Right lobe of liver (tissue), 6 donors: ENCODE measurements around the gene SH3RF1. TPM values are rescaled to one million over a fixed set of nuclear protein-coding genes. Genes with fewer than 3 reads are reported as not detected.

Experiments used
- ATAC-seq, 4 donors: fragments of 200-7000 bp; cut with Tn5 transposase; one replicate each; pipeline ENCODE4 v1.9.1; 2020; ENCODE audit warnings: mild to moderate bottlenecking in 4 of 4, moderate library complexity in 4 of 4
- DNase-seq, 3 donors: peaks; one replicate each; pipeline ENCODE4 v3.0.0-alpha.2; 2020
- H3K27ac ChIP-seq, 3 donors: fragments of 200-600 bp; one replicate each; pipeline ENCODE4 v1.8.0; 2022
- H3K27me3 ChIP-seq, 2 donors: fragments of 200-600 bp; one replicate each; pipeline ENCODE4 v1.8.0; 2022
- H3K36me3 ChIP-seq, 4 donors: fragments of 200-600 bp; sonication (generic) in 1 of 4; one replicate each; pipeline versions ENCODE4 v1.5.1 to v1.8.0; 2017 to 2022; ENCODE audit warnings: control low read depth in 1 of 4
- H3K4me1 ChIP-seq, 4 donors: fragments of 200-600 bp; sonication (generic) in 1 of 4; one replicate each; pipeline versions ENCODE4 v1.5.1 to v1.8.0; 2017 to 2022; ENCODE audit warnings: control low read depth in 1 of 4
- H3K4me3 ChIP-seq, 3 donors: fragments of 200-600 bp; one replicate each; pipeline ENCODE4 v1.8.0; 2022
- H3K9me3 ChIP-seq, 4 donors: fragments of 200-600 bp; sonication (generic) in 1 of 4; one replicate each; pipeline versions ENCODE4 v1.5.1 to v1.8.0; 2017 to 2022; ENCODE audit warnings: control low read depth in 1 of 4
- POLR2A ChIP-seq: fragments of 450-650 bp; IDR thresholded peaks from one replicate; pipeline ENCODE4 v1.6.1; 2017; ENCODE audit warnings: antibody characterized with exemption, mild to moderate bottlenecking
- WGBS: methylation state at CpG from one replicate; pipeline ENCODE4 v1.1.6; 2018; ENCODE audit warnings: low coverage, low lambda C conversion rate; ENCODE audit not compliant: insufficient coverage; ENCODE audit errors: missing lambda C conversion rate; 5-methylcytosine and 5-hydroxymethylcytosine counted together
- intact Hi-C, 2 donors: fragments of 100-400 bp; cut with DNase I; formaldehyde crosslinking; loops; one replicate each; pipeline versions ENCODE4 v1.11.2 to v1.14.1; 2022
- total RNA-seq, 6 experiments: library from RNA; depleted of rRNA in 2 of 6; stranded (reverse); fragments of >200 nt in 2 of 6; fragmentation: NEBNext Ultra II Directional in 3 of 6; extraction: Animal tissue kit (Norgen Biotek cat#: 25700) in 3 of 6; gene quantifications; one replicate each; pipeline versions ENCODE4 v1.1.0 to v1.2.4, GENCODE V29; 2016 to 2023
- TF ChIP-seq, protein P1 (sequence below), 4 donors: fragments of 200-600 bp in 3 of 4; fragments of 450-650 bp in 1 of 4; IDR thresholded peaks; one replicate each; pipeline versions ENCODE4 v1.5.1 to v1.8.0; 2016 to 2022; ENCODE audit warnings: antibody characterized with exemption in 4 of 4, mild to moderate bottlenecking in 2 of 4
- donor health status: DM: no; HTN: yes; CAD: no.
- donor health status: DM: no; HTN: no; CAD: no.
- donor health status: DM: no; HTN: no; CAD: no.
- donor health status: DM: no; HTN: yes; CAD: no.
- donor health status: DM: no; HTN: yes; CAD: no.

The SH3RF1 gene
- total RNA-seq, 6 experiments from 2014 or later = 5.5 to 11.0 (median 7.3) TPM

DNA sequence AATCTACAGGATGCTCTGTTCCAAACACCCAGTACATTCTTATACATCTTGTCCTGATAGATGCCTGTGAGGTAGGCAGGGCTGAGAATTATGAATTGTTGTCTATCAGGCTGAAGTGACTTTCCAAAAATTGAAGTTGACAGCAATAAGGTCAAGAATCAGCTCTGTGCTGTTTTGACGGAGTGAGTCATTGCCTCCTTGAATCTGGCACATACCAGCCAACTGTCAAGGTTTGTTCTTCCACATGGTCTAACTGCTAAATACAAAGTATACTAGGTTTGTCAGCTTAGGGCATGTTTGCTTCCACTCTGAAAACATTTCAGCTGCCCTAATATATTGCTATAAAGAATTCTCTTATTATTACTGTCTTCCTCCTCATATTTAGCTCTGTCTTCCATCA, 32.3 kb downstream of the SH3RF1 start:
- no peaks in the 10 kb centered on the region for H3K9me3 ChIP-seq
- no peak overlapping the region for H3K4me3 ChIP-seq
- DNase-seq (no peak), ATAC-seq (peak; percentile 23 to 87 (median 50))
- intact Hi-C loops = no loop called here
- H3K4me1 ChIP-seq = peaks cover 0 to 23% (median 8%) of the 10 kb centered on the region in 4 donors
- TF ChIP-seq POLR2A = no peak
- TF ChIP-seq, protein P1, sequence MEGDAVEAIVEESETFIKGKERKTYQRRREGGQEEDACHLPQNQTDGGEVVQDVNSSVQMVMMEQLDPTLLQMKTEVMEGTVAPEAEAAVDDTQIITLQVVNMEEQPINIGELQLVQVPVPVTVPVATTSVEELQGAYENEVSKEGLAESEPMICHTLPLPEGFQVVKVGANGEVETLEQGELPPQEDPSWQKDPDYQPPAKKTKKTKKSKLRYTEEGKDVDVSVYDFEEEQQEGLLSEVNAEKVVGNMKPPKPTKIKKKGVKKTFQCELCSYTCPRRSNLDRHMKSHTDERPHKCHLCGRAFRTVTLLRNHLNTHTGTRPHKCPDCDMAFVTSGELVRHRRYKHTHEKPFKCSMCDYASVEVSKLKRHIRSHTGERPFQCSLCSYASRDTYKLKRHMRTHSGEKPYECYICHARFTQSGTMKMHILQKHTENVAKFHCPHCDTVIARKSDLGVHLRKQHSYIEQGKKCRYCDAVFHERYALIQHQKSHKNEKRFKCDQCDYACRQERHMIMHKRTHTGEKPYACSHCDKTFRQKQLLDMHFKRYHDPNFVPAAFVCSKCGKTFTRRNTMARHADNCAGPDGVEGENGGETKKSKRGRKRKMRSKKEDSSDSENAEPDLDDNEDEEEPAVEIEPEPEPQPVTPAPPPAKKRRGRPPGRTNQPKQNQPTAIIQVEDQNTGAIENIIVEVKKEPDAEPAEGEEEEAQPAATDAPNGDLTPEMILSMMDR (IDR thresholded peaks at IDR 0.05) = no peak
- no peaks in the 10 kb centered on the region for H3K36me3 ChIP-seq
- 14% methylated on average over 1 of the region's 1 CpG for WGBS
- H3K27me3 ChIP-seq = no peaks in the 10 kb centered on the region
- H3K27ac ChIP-seq = no peak overlapping the region

DNA sequence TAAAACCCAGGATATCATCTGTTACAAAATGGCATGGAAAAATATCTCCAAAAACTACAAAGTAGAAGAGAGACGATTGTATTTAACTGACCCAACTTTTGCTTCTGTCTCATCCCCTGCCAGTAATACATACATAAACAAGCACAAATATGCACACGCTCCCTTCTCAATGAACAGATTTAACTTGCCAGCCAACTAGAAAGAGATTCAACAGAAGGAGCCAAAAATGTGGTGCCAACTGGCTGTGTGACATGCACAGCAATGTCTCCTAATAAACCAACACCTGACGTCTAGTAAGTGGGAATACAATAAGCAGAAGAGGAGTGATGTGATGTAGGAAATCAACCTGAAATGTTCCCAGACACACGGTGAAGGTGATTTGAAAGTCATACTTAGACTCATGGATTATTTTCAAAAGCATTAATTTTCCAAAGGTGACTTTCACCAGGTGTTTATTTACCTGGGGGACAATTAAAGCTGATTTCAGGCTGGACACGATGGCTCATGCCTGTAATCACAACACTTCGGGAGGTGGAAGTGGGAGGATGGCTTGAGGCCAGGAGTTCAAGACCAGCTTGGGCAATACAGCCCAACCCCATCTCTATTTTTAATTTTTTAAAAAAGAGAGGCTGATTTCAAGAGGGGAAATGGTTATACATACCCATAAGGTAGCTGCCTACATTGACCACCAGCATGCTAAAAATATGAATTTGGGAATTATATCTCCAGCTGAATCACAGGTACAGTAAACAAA, 33.7 kb downstream of the SH3RF1 start:
- WGBS = 16% methylated on average over 6 of the region's 6 CpGs
- no peaks in the 10 kb centered on the region for H3K27me3 ChIP-seq
- no peaks in the 10 kb centered on the region for H3K9me3 ChIP-seq
- intact Hi-C loops = no loop called here
- no peaks in the 10 kb centered on the region for H3K36me3 ChIP-seq
- DNase-seq = peak in 1 of 3 donors; percentile 70
- no peak overlapping the region for H3K4me3 ChIP-seq
- H3K27ac ChIP-seq = no peak overlapping the region
- TF ChIP-seq, protein P1 (IDR thresholded peaks at IDR 0.05) = no peak
- TF ChIP-seq POLR2A = no peak
- ATAC-seq = peak; percentile 56 to 88 (median 69)
- H3K4me1 ChIP-seq = peaks cover 0 to 20% (median 6%) of the 10 kb centered on the region in 4 donors

DNA sequence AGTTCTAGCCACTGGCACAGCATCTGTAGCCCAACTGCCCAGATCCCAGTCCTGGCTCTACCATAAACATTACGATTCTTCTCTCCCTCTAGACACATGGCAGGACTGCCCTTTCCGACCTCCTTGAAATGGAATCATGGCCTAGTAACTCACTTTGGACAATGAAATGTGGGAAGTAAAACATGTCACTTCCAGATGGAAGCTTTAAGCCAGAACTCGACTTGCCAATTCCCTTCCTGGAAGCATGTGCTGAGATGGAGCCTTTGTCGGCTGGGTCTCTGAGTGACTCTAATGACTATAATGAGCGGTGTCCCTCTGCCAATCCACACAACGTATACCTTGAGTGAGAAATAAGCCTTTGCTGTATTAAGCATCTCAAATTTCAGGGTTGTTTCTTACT, 34.7 kb downstream of the SH3RF1 start:
- Histone ChIP-seq H3K4me3 (no peak overlapping the region), H3K27ac (no peak overlapping the region), H3K27me3 (no peaks in the 10 kb centered on the region), H3K36me3 (no peaks in the 10 kb centered on the region), H3K9me3 (no peaks in the 10 kb centered on the region), H3K4me1 (peaks cover 0 to 20% (median 4%) of the 10 kb centered on the region in 4 donors)
- ATAC-seq (no peak), DNase-seq (no peak)
- WGBS = 78% methylated on average over 3 of the region's 6 CpGs
- TF ChIP-seq POLR2A = no peak
- TF ChIP-seq, protein P1 (IDR thresholded peaks at IDR 0.05) = no peak
- intact Hi-C loops = no loop called here

GRCh38 chr4:169234137-169234855, 36.5 kb downstream of the SH3RF1 start:
- no peaks in the 10 kb centered on the region for H3K9me3 ChIP-seq
- TF ChIP-seq POLR2A = no peak
- TF ChIP-seq, protein P1 (IDR thresholded peaks at IDR 0.05) = no peak
- intact Hi-C loops = no loop called here
- H3K27me3 ChIP-seq = no peaks in the 10 kb centered on the region
- WGBS = 78% methylated on average over 7 of the region's 7 CpGs
- no peak overlapping the region for H3K27ac ChIP-seq
- ATAC-seq = no peak
- H3K36me3 ChIP-seq = no peaks in the 10 kb centered on the region
- no peak for DNase-seq
- peaks cover 0 to 20% (median 4%) of the 10 kb centered on the region in 4 donors for H3K4me1 ChIP-seq
- H3K4me3 ChIP-seq = no peak overlapping the region
